Ovary (tissue), 9 donors: ENCODE results near the gene ASCC3. TPM values are rescaled to one million over a fixed set of nuclear protein-coding genes. Genes with fewer than 3 reads are reported as not detected.

Source experiments
- DNase-seq, 5 donors: peaks; one replicate each; pipeline ENCODE4 v3.0.0-alpha.2; 2019 to 2020
- H3K27ac ChIP-seq, 2 donors: fragments of 200-600 bp; one replicate each; pipeline versions ENCODE4 v1.5.1 to v1.8.0; 2019 to 2022
- H3K27me3 ChIP-seq: fragments of 200-600 bp; one replicate; pipeline ENCODE4 v1.8.0; 2022
- H3K36me3 ChIP-seq: fragments of 200-600 bp; sonication (generic); one replicate; pipeline ENCODE4 v1.5.1; 2019
- H3K4me1 ChIP-seq: one replicate; pipeline ENCODE4 v1.8.1; 2013; ENCODE audit warnings: mild to moderate bottlenecking, moderate library complexity; ENCODE audit not compliant: insufficient read depth
- H3K4me3 ChIP-seq: fragments of 200-600 bp; sonication (generic); one replicate; pipeline ENCODE4 v1.5.1; 2017
- H3K9me3 ChIP-seq, 2 donors: fragments of 200-600 bp in 1 of 2; sonication (generic) in 1 of 2; one replicate each; pipeline versions ENCODE4 v1.5.1 to v1.8.1; 2013 to 2019; ENCODE audit warnings: mild to moderate bottlenecking in 1 of 2, moderate library complexity in 1 of 2
- CTCF ChIP-seq, 3 donors: fragments of 450-650 bp in 2 of 3; fragments of 200-600 bp in 1 of 3; IDR thresholded peaks; one replicate each; pipeline versions ENCODE4 v1.5.1 to v1.8.0; 2016 to 2022; ENCODE audit warnings: antibody characterized with exemption in 3 of 3, mild to moderate bottlenecking in 1 of 3
- EP300 ChIP-seq: sonication (generic); formaldehyde crosslinking; IDR thresholded peaks from one replicate; pipeline ENCODE4 v1.6.1; 2017; ENCODE audit warnings: antibody characterized with exemption
- POLR2A ChIP-seq: fragments of 450-650 bp; IDR thresholded peaks from one replicate; pipeline ENCODE4 v1.6.1; 2017; ENCODE audit warnings: antibody characterized with exemption, mild to moderate bottlenecking, moderate library complexity
- WGBS, 3 donors: extraction: QIAGEN DNeasy Blood & Tissue Kit in 1 of 3; methylation state at CpG; one replicate each; pipeline versions ENCODE4 v1.1.5 to v1.1.7; 2013 to 2017; 5-methylcytosine and 5-hydroxymethylcytosine counted together
- intact Hi-C, 4 donors: fragments of 100-400 bp; cut with DNase I; formaldehyde crosslinking; loops; one replicate each; pipeline versions ENCODE4 v1.11.0 to v1.15.1; 2022 to 2023
- polyA plus RNA-seq, 2 donors: library from polyadenylated mRNA; stranded (reverse); fragments of 200-250 nt in 1 of 2; fragments of 350-450 nt in 1 of 2; fragmentation: Illumina TruSeq in 1 of 2; extraction: RNeasy Lipid Tissue Mini Kit (QIAGEN cat#74804) in 1 of 2; gene quantifications; one replicate each; pipeline ENCODE4 v1.2.3, GENCODE V29; 2013 to 2014
- total RNA-seq, 7 donors: library from RNA; depleted of rRNA in 2 of 7; stranded (reverse); fragments of >200 nt in 2 of 7; fragmentation: NEBNext Ultra II Directional in 3 of 7; extraction: Animal tissue kit (Norgen Biotek cat#: 25700) in 3 of 7; gene quantifications; one replicate each; pipeline versions ENCODE4 v1.1.0 to v1.2.4, GENCODE V29; 2016 to 2023
- donor health status: DM: no; HTN: no; CAD: no; lungs with moderate emphysema.
- donor health status: DM: no; HTN: no; CAD: no.
- donor health status: Bipolar disorder and iron deficiency.
- donor health status: DM: yes; HTN: yes; CAD: no.
- donor health status: DM: no; HTN: no; CAD: no.
- donor health status: DM: yes; HTN: yes; CAD: no.

Gene ASCC3
- total and polyA plus RNA-seq, 9 donors = 8.2 to 34.2 (median 22.0) TPM

- H3K4me1 ChIP-seq = no peaks in the 10 kb centered on the region
Observed at GRCh38 chr6:100726666-100727065, 154.5 kb downstream of the ASCC3 start.

DNA sequence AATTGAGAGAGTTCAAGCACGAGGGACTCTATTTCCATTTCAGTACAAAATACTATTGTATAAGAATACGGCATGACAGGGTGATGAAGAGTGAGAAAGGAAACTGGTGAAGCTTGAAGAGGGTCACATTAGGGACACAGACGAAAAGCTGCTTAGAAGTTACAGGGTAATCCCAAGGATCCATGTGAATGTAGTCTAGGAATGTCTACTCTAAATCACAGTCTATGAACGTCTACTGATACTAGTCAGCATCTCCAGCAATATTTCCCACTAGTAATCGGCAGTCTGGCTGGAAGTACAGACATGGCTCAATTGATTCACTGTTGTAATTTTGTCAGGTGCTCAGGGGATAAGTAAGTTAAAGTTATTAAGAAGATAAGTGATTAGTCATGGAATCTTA, 156.4 kb downstream of the ASCC3 start:
- no peaks in the 10 kb centered on the region for H3K4me1 ChIP-seq
- TF ChIP-seq EP300 = no peak
- TF ChIP-seq CTCF (IDR thresholded peaks at IDR 0.05) = no peak
- TF ChIP-seq POLR2A = no peak
- no peaks in the 10 kb centered on the region for H3K36me3 ChIP-seq
- no peaks in the 10 kb centered on the region for H3K27me3 ChIP-seq
- H3K9me3 ChIP-seq = no peaks in the 10 kb centered on the region
- no peak for DNase-seq
- intact Hi-C loops = no loop called here
- WGBS, 3 donors = 79 to 90% (median 88%) methylated on average over 5 of the region's 5 CpGs
- no peak overlapping the region for H3K27ac ChIP-seq
- no peak overlapping the region for H3K4me3 ChIP-seq

More at GRCh38 chr6:100726666-100727065, 154.5 kb downstream of the ASCC3 start:
- Histone ChIP-seq H3K27ac (no peak overlapping the region), H3K9me3 (no peaks in the 10 kb centered on the region), H3K27me3 (no peaks in the 10 kb centered on the region), H3K36me3 (no peaks in the 10 kb centered on the region), H3K4me3 (no peak overlapping the region)
- WGBS, 3 donors = 7 to 17% (median 10%) methylated on average over 1 of the region's 1 CpG
- TF ChIP-seq EP300 (no peak), CTCF (IDR thresholded peaks at IDR 0.05) (no peak), POLR2A (no peak)
- no peak for DNase-seq
- intact Hi-C loops = no loop called here

DNA sequence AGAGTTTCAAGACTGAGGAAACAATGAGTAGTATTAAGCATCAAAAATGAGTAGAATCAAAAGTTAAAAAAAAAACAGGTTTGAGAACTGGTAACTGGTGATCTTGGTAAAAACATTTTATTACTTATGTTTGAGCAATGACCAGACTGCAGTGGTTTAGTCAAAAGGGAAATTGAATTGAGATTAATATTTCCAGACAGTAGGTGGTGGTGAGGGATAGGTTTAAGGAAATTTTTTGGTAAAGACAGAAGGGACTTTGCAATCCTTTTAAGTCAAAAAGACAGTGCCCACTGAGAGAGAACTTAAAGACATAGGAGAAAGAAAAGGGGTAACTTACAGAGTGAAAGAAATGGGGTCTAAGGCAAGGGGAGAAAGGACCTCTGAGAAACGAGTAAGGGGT, 156.9 kb downstream of the ASCC3 start:
- no peaks in the 10 kb centered on the region for H3K4me1 ChIP-seq
- H3K4me3 ChIP-seq = no peak overlapping the region
- DNase-seq = no peak
- no peaks in the 10 kb centered on the region for H3K27me3 ChIP-seq
- intact Hi-C loops = no loop called here
- H3K36me3 ChIP-seq = no peaks in the 10 kb centered on the region
- H3K9me3 ChIP-seq = no peaks in the 10 kb centered on the region
- TF ChIP-seq EP300 (no peak), POLR2A (no peak), CTCF (IDR thresholded peaks at IDR 0.05) (no peak)
- WGBS, 3 donors = 76 to 84% (median 76%) methylated on average over 1 of the region's 1 CpG
- H3K27ac ChIP-seq = no peak overlapping the region

DNA sequence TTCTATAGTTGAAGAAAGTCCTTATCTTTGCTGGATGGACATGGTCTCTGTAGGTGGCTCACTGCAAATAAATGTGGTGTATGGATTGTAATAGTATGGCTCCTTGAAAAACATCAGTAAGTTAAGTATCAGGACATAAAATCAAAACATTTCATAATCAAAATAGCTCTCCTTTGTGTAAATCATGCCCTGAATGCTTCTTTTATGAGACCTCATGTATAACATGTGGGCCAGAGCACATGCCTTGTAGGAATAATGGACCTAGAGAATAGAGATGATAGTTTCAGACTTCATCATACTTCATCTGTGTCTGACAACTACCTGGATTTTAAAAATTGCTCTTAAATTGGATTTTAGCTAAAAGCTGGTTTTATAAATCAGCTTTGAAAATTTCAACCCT, 159.9 kb downstream of the ASCC3 start:
- Histone ChIP-seq H3K27ac (no peak overlapping the region), H3K4me3 (no peak overlapping the region), H3K27me3 (no peaks in the 10 kb centered on the region), H3K36me3 (no peaks in the 10 kb centered on the region), H3K9me3 (no peaks in the 10 kb centered on the region), H3K4me1 (no peaks in the 10 kb centered on the region)
- no peak for DNase-seq
- intact Hi-C loops = no loop called here
- no peak for TF ChIP-seq EP300
- TF ChIP-seq CTCF (IDR thresholded peaks at IDR 0.05) = no peak
- TF ChIP-seq POLR2A = no peak
